ENCODE results near the gene TUBB3.
"Not testable (repeated sequence)": the region's sequence is repeated elsewhere in the genome, so short reads cannot be mapped to it uniquely, and the experiment has no call there.

The TUBB3 gene

GRCh38 chr16:89918453-89919347, 4.4 kb upstream of the TUBB3 start, which contains the start of gene MC1R:
Gene MC1R, plus strand, starts transcription at chr16:89918862. Its CDS starts 397 bp downstream, at chr16:89919259.
- DNase-seq (ENCODE audit: low read depth), result no peak

GRCh38 chr16:89919535-89920406, 3.4 kb upstream of the TUBB3 start:
- DNase-seq (ENCODE audit: low read depth), result no peak

- DNase-seq (ENCODE audit: low read depth), result no peak
Observed at GRCh38 chr16:89920723-89921122, 2.4 kb upstream of the TUBB3 start.

- DNase-seq (ENCODE audit: low read depth), result no peak
Observed at GRCh38 chr16:89921131-89921701, 1.9 kb upstream of the TUBB3 start.

GRCh38 chr16:89921702-89922476, 1.3 kb upstream of the TUBB3 start:
- no peak for DNase-seq (ENCODE audit: low read depth)

- no peak for DNase-seq (ENCODE audit: low read depth)
Observed at GRCh38 chr16:89922477-89922883, 662 bp upstream of the TUBB3 start.

- DNase-seq (ENCODE audit: low read depth), result no peak
Observed at GRCh38 chr16:89923640-89924296, 626 bp downstream of the TUBB3 start.

GRCh38 chr16:89924297-89924924, 1.3 kb downstream of the TUBB3 start:
- no peak for DNase-seq (ENCODE audit: low read depth)

- no peak for DNase-seq (ENCODE audit: low read depth)
Observed at GRCh38 chr16:89924925-89925307, 1.8 kb downstream of the TUBB3 start.

- no peak for DNase-seq (ENCODE audit: low read depth)
Observed at GRCh38 chr16:89925596-89926079, 2.5 kb downstream of the TUBB3 start.

GRCh38 chr16:89931305-89931896, 8.3 kb downstream of the TUBB3 start:
- no peak for DNase-seq (ENCODE audit: low read depth)

GRCh38 chr16:89931964-89932363, 8.8 kb downstream of the TUBB3 start:
- DNase-seq (ENCODE audit: low read depth), result no peak

- not testable (repeated sequence) for DNase-seq (ENCODE audit: low read depth)
Observed at GRCh38 chr16:89934019-89934418, 10.9 kb downstream of the TUBB3 start.

- no peak for DNase-seq (ENCODE audit: low read depth)
Observed at GRCh38 chr16:89934611-89935553, 11.7 kb downstream of the TUBB3 start.

- not testable (repeated sequence) for DNase-seq (ENCODE audit: low read depth)
Observed at GRCh38 chr16:89935620-89936019, 12.5 kb downstream of the TUBB3 start.

GRCh38 chr16:89936034-89936433, 12.9 kb downstream of the TUBB3 start:
- no peak for DNase-seq (ENCODE audit: low read depth)

GRCh38 chr16:89936508-89936907, 13.4 kb downstream of the TUBB3 start:
- no peak for DNase-seq (ENCODE audit: low read depth)

- no peak for DNase-seq (ENCODE audit: low read depth)
Observed at GRCh38 chr16:89936981-89937380, 13.8 kb downstream of the TUBB3 start.

All from activated T-cell treated with anti-CD3 and anti-CD28 coated beads for 48 hours (primary cell).